Measurements from ENCODE around the gene ADGRD1. TPM values are rescaled to one million over a fixed set of nuclear protein-coding genes. Genes with fewer than 3 reads are reported as not detected.
A peak's percentile ranks its signal among the peaks of the same experiment; 100 is the strongest.

ADGRD1 gene
- total RNA-seq, 1 donor from 2014 or later: 46.9 TPM

- TF ChIP-seq CTCF (IDR thresholded peaks at IDR 0.05): no peak
- Histone ChIP-seq H3K9me3 (no peaks in the 10 kb centered on the region), H3K27ac (no peak overlapping the region), H3K36me3 (no peaks in the 10 kb centered on the region), H3K27me3 (no peaks in the 10 kb centered on the region), H3K4me1 (no peaks in the 10 kb centered on the region), H3K4me3 (no peak overlapping the region)
- intact Hi-C loops (cut with DNase I): no loop called here
- peak in 1 of 2 donors; percentile 58 for DNase-seq (ENCODE audit: low spot score in 2 of 2)
Measured at GRCh38 chr12:131097202-131098177, 143.8 kb downstream of the ADGRD1 start.

- H3K36me3 ChIP-seq: no peaks in the 10 kb centered on the region
- intact Hi-C loops (cut with DNase I): no loop called here
- peak in 1 of 2 donors; percentile 57 for DNase-seq (ENCODE audit: low spot score in 2 of 2)
- no peaks in the 10 kb centered on the region for H3K4me1 ChIP-seq
- H3K9me3 ChIP-seq: no peaks in the 10 kb centered on the region
- TF ChIP-seq CTCF (IDR thresholded peaks at IDR 0.05): no peak
- no peak overlapping the region for H3K27ac ChIP-seq
- H3K4me3 ChIP-seq: no peak overlapping the region
- H3K27me3 ChIP-seq: no peaks in the 10 kb centered on the region
Measured at GRCh38 chr12:131098178-131098981, 144.7 kb downstream of the ADGRD1 start.

- intact Hi-C loops (cut with DNase I): no loop called here
- TF ChIP-seq CTCF (IDR thresholded peaks at IDR 0.05): no peak
- no peak for DNase-seq (ENCODE audit: low spot score in 2 of 2)
Measured at GRCh38 chr12:131100031-131100674, 146.4 kb downstream of the ADGRD1 start.

GRCh38 chr12:131101006-131101405 lies 147.3 kb downstream of the ADGRD1 start:
- no peak overlapping the region for H3K27ac ChIP-seq
- DNase-seq (ENCODE audit: low spot score in 2 of 2): peak in 1 of 2 donors; percentile 22
- intact Hi-C loops (cut with DNase I): no loop called here
- H3K27me3 ChIP-seq: no peaks in the 10 kb centered on the region
- TF ChIP-seq CTCF (IDR thresholded peaks at IDR 0.05): no peak
- H3K36me3 ChIP-seq: no peaks in the 10 kb centered on the region
- no peaks in the 10 kb centered on the region for H3K4me1 ChIP-seq
- H3K4me3 ChIP-seq: no peak overlapping the region
- H3K9me3 ChIP-seq: no peaks in the 10 kb centered on the region

More at GRCh38 chr12:131100031-131100674, 146.4 kb downstream of the ADGRD1 start:
- Histone ChIP-seq H3K9me3 (no peaks in the 10 kb centered on the region), H3K27ac (no peak overlapping the region), H3K27me3 (no peaks in the 10 kb centered on the region), H3K4me3 (no peak overlapping the region), H3K36me3 (no peaks in the 10 kb centered on the region), H3K4me1 (no peaks in the 10 kb centered on the region)

- Histone ChIP-seq H3K9me3 (no peaks in the 10 kb centered on the region), H3K27me3 (no peaks in the 10 kb centered on the region), H3K4me3 (no peak overlapping the region), H3K27ac (no peak overlapping the region), H3K4me1 (no peaks in the 10 kb centered on the region), H3K36me3 (no peaks in the 10 kb centered on the region)
- peak in 1 of 2 donors; percentile 59 for DNase-seq (ENCODE audit: low spot score in 2 of 2)
- intact Hi-C loops (cut with DNase I): no loop called here
- TF ChIP-seq CTCF (IDR thresholded peaks at IDR 0.05): no peak
Measured at GRCh38 chr12:131101703-131102492, 148.2 kb downstream of the ADGRD1 start.
